ENCODE measurements around the gene CACNA1S. TPM values are rescaled to one million over a fixed set of nuclear protein-coding genes. Genes with fewer than 3 reads are reported as not detected.

Gene CACNA1S
- total RNA-seq, 2 experiments from 2014 or later: not detected

- no peaks in the 10 kb centered on the region for H3K9me3 ChIP-seq (ENCODE audit: control insufficient read depth in 1 of 2, insufficient read depth in 1 of 2, low read length in 2 of 2)
- intact Hi-C loops (cut with DNase I, micrococcal nuclease): loop anchor here (5.0 to 10.0 kb wide), 2 partner anchors 69 to 87 kb away; partner anchors contain the start of gene KIF21B (in 1 of the 2)
- H3K27me3 ChIP-seq (ENCODE audit: control insufficient read depth in 1 of 2, insufficient read depth in 2 of 2, low read length in 2 of 2): no peaks in the 10 kb centered on the region
- ChIA-PET POLR2A (no interaction called here), CTCF (no interaction called here)
- no peak for TF ChIP-seq CTCF (IDR thresholded peaks at IDR 0.05)
- Mint-ChIP-seq H3K9me3 (no peaks in the 10 kb centered on the region), H3K4me1 (ENCODE audit: low read depth) (peaks cover 23% of the 10 kb centered on the region), H3K36me3 (ENCODE audit: low read depth) (no peaks in the 10 kb centered on the region), H3K4me3 (no peak overlapping the region), H3K27ac (no peak overlapping the region), H3K27me3 (no peaks in the 10 kb centered on the region)
- DNase-seq (no peak), ATAC-seq (ENCODE audit: poor library complexity) (no peak)
- no peaks in the 10 kb centered on the region for H3K36me3 ChIP-seq (ENCODE audit: insufficient read depth, low read length)
- H3K27ac ChIP-seq (ENCODE audit: low read depth in 1 of 2, low read length in 2 of 2): no peak overlapping the region
- no peak overlapping the region for H3K4me3 ChIP-seq (ENCODE audit: low read length)
- H3K4me1 ChIP-seq (ENCODE audit: insufficient read depth, low read length): peaks cover 16% of the 10 kb centered on the region
Measured at GRCh38 chr1:201111672-201112071, 554 bp downstream of the CACNA1S start.

DNA sequence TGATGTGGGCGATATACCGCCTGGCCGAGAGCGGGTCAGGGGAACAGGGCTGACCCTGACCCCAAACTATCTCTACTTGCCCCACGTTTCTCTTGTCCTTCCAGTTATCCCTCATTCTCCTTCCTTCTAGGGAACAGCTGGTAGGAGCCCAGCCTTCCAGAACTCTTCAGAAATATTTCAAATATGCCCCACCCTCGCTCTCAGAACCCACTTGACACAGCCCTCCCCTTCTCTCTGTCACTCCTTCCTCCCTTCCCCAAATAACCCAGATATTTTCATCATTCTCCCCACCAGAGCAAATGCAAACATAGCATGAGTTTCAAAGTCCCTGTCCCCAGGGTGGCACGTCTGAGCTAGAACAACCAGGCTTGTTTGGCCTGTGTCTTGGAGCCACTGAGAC, 1.1 kb downstream of the CACNA1S start:
- DNase-seq: no peak
- peaks cover 22% of the 10 kb centered on the region for H3K4me1 Mint-ChIP-seq (ENCODE audit: low read depth)
- Histone ChIP-seq H3K27ac (ENCODE audit: low read depth in 1 of 2, low read length in 2 of 2) (no peak overlapping the region), H3K36me3 (ENCODE audit: insufficient read depth, low read length) (no peaks in the 10 kb centered on the region), H3K9me3 (ENCODE audit: control insufficient read depth in 1 of 2, insufficient read depth in 1 of 2, low read length in 2 of 2) (no peaks in the 10 kb centered on the region), H3K27me3 (ENCODE audit: control insufficient read depth in 1 of 2, insufficient read depth in 2 of 2, low read length in 2 of 2) (no peaks in the 10 kb centered on the region), H3K4me1 (ENCODE audit: insufficient read depth, low read length) (peaks cover 16% of the 10 kb centered on the region), H3K4me3 (ENCODE audit: low read length) (no peak overlapping the region)
- no peak for ATAC-seq (ENCODE audit: poor library complexity)
- no peak overlapping the region for H3K4me3 Mint-ChIP-seq
- H3K36me3 Mint-ChIP-seq (ENCODE audit: low read depth): no peaks in the 10 kb centered on the region
- no peaks in the 10 kb centered on the region for H3K9me3 Mint-ChIP-seq
- ChIA-PET POLR2A (no interaction called here), CTCF (no interaction called here)
- intact Hi-C loops (cut with DNase I, micrococcal nuclease): loop anchor here (5.0 to 10.0 kb wide), 2 partner anchors 69 to 86 kb away; partner anchors contain the start of gene KIF21B (in 1 of the 2)
- no peaks in the 10 kb centered on the region for H3K27me3 Mint-ChIP-seq
- no peak overlapping the region for H3K27ac Mint-ChIP-seq
- no peak for TF ChIP-seq CTCF (IDR thresholded peaks at IDR 0.05)

DNA sequence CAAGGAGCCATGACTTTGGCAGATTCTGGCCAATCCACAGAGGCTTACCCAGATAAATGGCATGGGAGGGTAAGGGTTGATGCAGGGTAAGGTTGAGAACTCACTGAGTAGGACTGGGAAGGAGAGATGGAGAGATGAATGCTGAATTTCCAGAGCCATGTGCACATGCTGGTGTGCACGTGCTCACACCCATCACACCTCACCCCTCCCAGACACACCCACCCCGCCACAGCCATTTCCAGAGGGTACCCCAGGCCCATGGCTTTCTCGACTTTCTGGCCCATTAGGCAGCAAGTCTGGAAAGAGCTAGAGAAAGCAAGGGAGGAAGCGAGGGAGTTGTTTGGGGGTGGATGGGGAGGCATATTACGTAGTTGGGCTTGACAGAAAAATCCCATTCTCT, 1.6 kb downstream of the CACNA1S start:
- no peaks in the 10 kb centered on the region for H3K27me3 ChIP-seq (ENCODE audit: control insufficient read depth in 1 of 2, insufficient read depth in 2 of 2, low read length in 2 of 2)
- no peak for TF ChIP-seq CTCF (IDR thresholded peaks at IDR 0.05)
- no peak overlapping the region for H3K27ac ChIP-seq (ENCODE audit: low read depth in 1 of 2, low read length in 2 of 2)
- H3K27me3 Mint-ChIP-seq: no peaks in the 10 kb centered on the region
- H3K4me1 ChIP-seq (ENCODE audit: insufficient read depth, low read length): peaks cover 16% of the 10 kb centered on the region
- ChIA-PET CTCF (no interaction called here), POLR2A (no interaction called here)
- H3K27ac Mint-ChIP-seq: no peak overlapping the region
- intact Hi-C loops (cut with DNase I, micrococcal nuclease): loop anchor here (5.0 to 10.0 kb wide), 2 partner anchors 68 to 86 kb away; partner anchors contain the start of gene KIF21B (in 1 of the 2)
- no peak for DNase-seq
- no peak for ATAC-seq (ENCODE audit: poor library complexity)
- H3K36me3 ChIP-seq (ENCODE audit: insufficient read depth, low read length): no peaks in the 10 kb centered on the region
- no peaks in the 10 kb centered on the region for H3K9me3 ChIP-seq (ENCODE audit: control insufficient read depth in 1 of 2, insufficient read depth in 1 of 2, low read length in 2 of 2)
- H3K4me3 Mint-ChIP-seq: no peak overlapping the region
- no peaks in the 10 kb centered on the region for H3K36me3 Mint-ChIP-seq (ENCODE audit: low read depth)
- H3K4me1 Mint-ChIP-seq (ENCODE audit: low read depth): peaks cover 17% of the 10 kb centered on the region
- no peak overlapping the region for H3K4me3 ChIP-seq (ENCODE audit: low read length)
- no peaks in the 10 kb centered on the region for H3K9me3 Mint-ChIP-seq
